Transverse colon (tissue), 4 donors: ENCODE data around the gene ARID3B. TPM values are rescaled to one million over a fixed set of nuclear protein-coding genes. Genes with fewer than 3 reads are reported as not detected.
"Not testable (repeated sequence)": the region's sequence is repeated elsewhere in the genome, so short reads cannot be mapped to it uniquely, and the experiment has no call there.

ENCODE experiments used
- DNase-seq: peaks from one replicate; pipeline ENCODE4 v3.0.0-alpha.2; 2019
- H3K27ac ChIP-seq, 4 donors: fragments of 200-600 bp; sonication (generic); 2 replicates each; pipeline ENCODE4 v1.5.1; 2016 to 2018; ENCODE audit warnings: inconsistent platforms in 4 of 4
- H3K27me3 ChIP-seq: fragments of 200-600 bp; sonication (generic); 2 replicates; pipeline ENCODE4 v1.5.1; 2017; ENCODE audit warnings: inconsistent platforms
- H3K36me3 ChIP-seq, 4 donors: fragments of 200-600 bp; sonication (generic); 2 replicates each; pipeline ENCODE4 v1.5.1; 2017 to 2019; ENCODE audit warnings: inconsistent platforms in 4 of 4
- H3K4me1 ChIP-seq, 4 donors: fragments of 200-600 bp; sonication (generic); 2 replicates each; pipeline ENCODE4 v1.5.1; 2017 to 2020; ENCODE audit warnings: inconsistent platforms in 4 of 4
- H3K4me3 ChIP-seq, 4 donors: fragments of 200-600 bp; sonication (generic); 1 replicate in 1 of 4; 2 replicates in 3 of 4; pipeline versions ENCODE4 v1.5.1 to v1.6.1; 2017 to 2019; ENCODE audit warnings: inconsistent platforms in 4 of 4
- H3K9me3 ChIP-seq, 2 donors: fragments of 200-600 bp; sonication (generic); 2 replicates each; pipeline ENCODE4 v1.5.1; 2017 to 2019; ENCODE audit warnings: inconsistent platforms in 2 of 2
- EP300 ChIP-seq: sonication (generic); formaldehyde crosslinking; IDR thresholded peaks from one replicate; pipeline ENCODE4 v1.6.1; 2017; ENCODE audit warnings: antibody characterized with exemption, low read depth
- POLR2A ChIP-seq: fragments of 450-650 bp; IDR thresholded peaks from one replicate; pipeline ENCODE4 v1.6.1; 2016; ENCODE audit warnings: antibody characterized with exemption, mild to moderate bottlenecking, moderate library complexity
- POLR2AphosphoS5 ChIP-seq, 3 donors: sonication (generic); formaldehyde crosslinking; IDR thresholded peaks; one replicate each; pipeline ENCODE4 v1.6.1; 2016; ENCODE audit warnings: antibody characterized with exemption in 3 of 3
- WGBS, 2 donors: methylation state at CpG; one replicate each; pipeline ENCODE4 v1.1.5; 2018; ENCODE audit warnings: low coverage in 1 of 2; 5-methylcytosine and 5-hydroxymethylcytosine counted together
- in situ Hi-C, 4 donors: fragments of 200-750 bp; cut with MboI; loops; one replicate each; pipeline versions ENCODE4 v1.15.0 to v1.15.1; 2017; ENCODE audit warnings: low sequenced_read_pairs in 3 of 4, low pct_ligation_motif_present in 1 of 4, low pct_unique_long_range_greater_than_20kb in 1 of 4
- intact Hi-C: fragments of 100-400 bp; cut with DNase I; formaldehyde crosslinking; loops from one replicate; pipeline ENCODE4 v1.15.1; 2023; ENCODE audit warnings: low total_unique reads
- total RNA-seq, 4 donors: library from RNA; depleted of rRNA; stranded (reverse); fragments of >200 nt; gene quantifications; one replicate each; pipeline ENCODE4 v1.1.0, GENCODE V29; 2016
- TF ChIP-seq, protein P1 (sequence below), 5 experiments: fragments of 200-600 bp in 3 of 5; fragments of 450-650 bp in 2 of 5; sonication (generic) in 3 of 5; IDR thresholded peaks; 1 replicate in 2 of 5; 2 replicates in 3 of 5; pipeline ENCODE4 v1.5.1; 2016 to 2017; ENCODE audit warnings: antibody characterized with exemption in 5 of 5, inconsistent platforms in 3 of 5, mild to moderate bottlenecking in 2 of 5, moderate library complexity in 1 of 5

ARID3B gene
- total RNA-seq, 4 donors from 2014 or later = 9.6 to 25.8 (median 12.5) TPM

DNA sequence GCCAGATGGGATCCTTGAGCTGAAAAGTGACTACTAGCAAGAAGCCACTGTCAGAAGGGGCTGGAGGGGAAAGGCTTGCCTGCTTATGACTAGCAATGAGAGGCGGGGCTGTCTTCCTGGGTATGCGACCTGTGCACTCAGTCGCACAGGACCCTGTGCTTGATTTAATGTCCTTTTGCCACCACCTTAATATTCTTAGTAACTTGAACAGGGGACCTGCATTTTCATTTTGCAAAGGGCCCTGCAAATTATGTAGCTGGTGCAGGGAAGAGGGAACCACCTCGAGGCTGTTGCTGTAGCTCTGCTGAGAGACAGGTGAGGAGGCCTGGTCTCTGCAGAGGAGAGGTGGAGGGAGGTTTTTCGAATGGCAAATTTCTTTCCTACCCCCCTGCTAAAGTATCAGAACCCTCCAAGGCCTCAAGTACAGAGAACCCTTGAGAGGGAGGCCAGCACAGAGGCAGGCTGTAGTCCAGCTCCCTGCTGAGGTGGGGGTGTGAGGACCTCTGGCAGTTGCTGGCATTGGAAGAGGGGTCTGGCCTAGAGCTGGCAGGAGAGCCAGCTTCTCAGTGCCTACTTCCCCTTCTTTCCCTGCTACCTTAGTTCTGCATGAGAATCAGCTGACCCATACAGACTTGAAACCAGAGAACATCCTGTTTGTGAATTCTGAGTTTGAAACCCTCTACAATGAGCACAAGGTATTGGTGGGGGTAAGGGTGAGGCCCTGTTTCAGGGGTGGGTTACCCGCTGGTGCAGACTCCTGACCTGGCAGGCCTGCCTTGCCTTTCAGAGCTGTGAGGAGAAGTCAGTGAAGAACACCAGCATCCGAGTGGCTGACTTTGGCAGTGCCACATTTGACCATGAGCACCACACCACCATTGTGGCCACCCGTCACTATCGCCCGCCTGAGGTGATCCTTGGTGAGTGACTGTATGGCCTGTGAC lies 86.0 kb downstream of the ARID3B start:
- no peak overlapping the region for H3K4me3 ChIP-seq
- no peaks in the 10 kb centered on the region for H3K27me3 ChIP-seq
- H3K4me1 ChIP-seq = no peaks in the 10 kb centered on the region
- in situ Hi-C loops (loop anchor here in 3 of 4 donors (25.0 kb wide), 2 partner anchors 310 to 335 kb away; partner anchors contain the start of genes COX5A (in 2 of the 3) and RPP25 (in 1 of the 3)), intact Hi-C loops (loop anchor here (5.0 to 10.0 kb wide), 2 partner anchors 130 to 242 kb away; no protein-coding TSS in a partner anchor)
- no peaks in the 10 kb centered on the region for H3K9me3 ChIP-seq
- TF ChIP-seq, protein P1, sequence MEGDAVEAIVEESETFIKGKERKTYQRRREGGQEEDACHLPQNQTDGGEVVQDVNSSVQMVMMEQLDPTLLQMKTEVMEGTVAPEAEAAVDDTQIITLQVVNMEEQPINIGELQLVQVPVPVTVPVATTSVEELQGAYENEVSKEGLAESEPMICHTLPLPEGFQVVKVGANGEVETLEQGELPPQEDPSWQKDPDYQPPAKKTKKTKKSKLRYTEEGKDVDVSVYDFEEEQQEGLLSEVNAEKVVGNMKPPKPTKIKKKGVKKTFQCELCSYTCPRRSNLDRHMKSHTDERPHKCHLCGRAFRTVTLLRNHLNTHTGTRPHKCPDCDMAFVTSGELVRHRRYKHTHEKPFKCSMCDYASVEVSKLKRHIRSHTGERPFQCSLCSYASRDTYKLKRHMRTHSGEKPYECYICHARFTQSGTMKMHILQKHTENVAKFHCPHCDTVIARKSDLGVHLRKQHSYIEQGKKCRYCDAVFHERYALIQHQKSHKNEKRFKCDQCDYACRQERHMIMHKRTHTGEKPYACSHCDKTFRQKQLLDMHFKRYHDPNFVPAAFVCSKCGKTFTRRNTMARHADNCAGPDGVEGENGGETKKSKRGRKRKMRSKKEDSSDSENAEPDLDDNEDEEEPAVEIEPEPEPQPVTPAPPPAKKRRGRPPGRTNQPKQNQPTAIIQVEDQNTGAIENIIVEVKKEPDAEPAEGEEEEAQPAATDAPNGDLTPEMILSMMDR (IDR thresholded peaks at IDR 0.05) = no peak
- TF ChIP-seq POLR2AphosphoS5 (IDR thresholded peaks at IDR 0.05) = peak in 1 of 3 donors; percentile 5
- peaks cover 0 to 71% (median 32%) of the 10 kb centered on the region in 4 donors for H3K36me3 ChIP-seq
- peak overlapping the region in 2 of 4 donors; percentile 7 to 30 for H3K27ac ChIP-seq
- DNase-seq = no peak
- 62 to 81% methylated on average over 3 to 10 of the region's 10 CpGs for WGBS, 2 donors

DNA sequence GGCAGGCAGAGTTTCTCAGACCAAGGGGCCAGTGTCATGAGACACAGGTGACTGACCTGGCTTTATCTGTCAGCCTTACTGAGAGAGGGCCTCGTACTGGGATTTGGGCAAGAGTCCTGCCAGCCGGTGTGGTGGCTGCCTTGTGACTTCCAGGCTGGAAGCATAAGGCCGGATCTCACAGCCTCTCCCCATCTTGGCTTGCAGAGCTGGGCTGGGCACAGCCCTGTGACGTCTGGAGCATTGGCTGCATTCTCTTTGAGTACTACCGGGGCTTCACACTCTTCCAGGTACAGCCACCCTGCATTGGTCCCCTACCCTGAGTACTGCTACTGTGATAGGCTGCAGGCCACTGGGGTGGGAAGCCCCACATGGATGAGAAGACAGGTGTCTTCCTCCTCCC lies 86.7 kb downstream of the ARID3B start:
- WGBS, 2 donors = 96% methylated on average over 5 of the region's 5 CpGs; no CpG with 5 or more reads in 1 of the 2 donors
- in situ Hi-C loops (loop anchor here in 3 of 4 donors (25.0 kb wide), 2 partner anchors 310 to 335 kb away; partner anchors contain the start of genes COX5A (in 2 of the 3) and RPP25 (in 1 of the 3)), intact Hi-C loops (loop anchor here (5.0 to 10.0 kb wide), 2 partner anchors 130 to 243 kb away; no protein-coding TSS in a partner anchor)
- peak overlapping the region in 2 of 4 donors; percentile 7 to 30 for H3K27ac ChIP-seq
- H3K27me3 ChIP-seq = no peaks in the 10 kb centered on the region
- H3K36me3 ChIP-seq = peaks cover 0 to 65% (median 32%) of the 10 kb centered on the region in 4 donors
- TF ChIP-seq POLR2AphosphoS5 (IDR thresholded peaks at IDR 0.05) = no peak
- TF ChIP-seq, protein P1 (IDR thresholded peaks at IDR 0.05) = no peak
- TF ChIP-seq EP300 = no peak
- no peak for TF ChIP-seq POLR2A
- H3K4me1 ChIP-seq = no peaks in the 10 kb centered on the region
- DNase-seq = no peak
- no peak overlapping the region for H3K4me3 ChIP-seq
- no peaks in the 10 kb centered on the region for H3K9me3 ChIP-seq

DNA sequence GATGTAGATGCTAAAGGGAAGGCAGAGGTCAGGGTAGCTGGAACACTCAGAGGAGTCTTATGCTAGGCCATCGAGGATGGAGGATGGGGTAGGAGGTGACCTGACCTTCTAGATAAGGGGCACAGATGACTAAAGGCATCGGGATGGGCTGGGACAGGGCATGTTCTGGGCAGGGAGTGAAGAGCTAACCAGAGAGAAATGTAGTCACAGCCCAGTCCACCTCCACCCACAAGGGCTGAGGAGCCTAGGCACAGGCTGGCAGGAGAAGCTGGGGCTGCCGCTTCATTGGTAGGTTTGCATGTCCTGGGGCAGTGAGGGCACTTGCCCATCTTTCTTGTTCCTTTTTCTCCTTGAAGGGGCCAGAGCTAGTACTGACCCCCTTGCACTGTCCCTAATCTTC lies 87.2 kb downstream of the ARID3B start:
- Histone ChIP-seq H3K36me3 (peaks cover 0 to 65% (median 30%) of the 10 kb centered on the region in 4 donors), H3K9me3 (no peaks in the 10 kb centered on the region), H3K27me3 (no peaks in the 10 kb centered on the region), H3K4me3 (no peak overlapping the region), H3K27ac (no peak overlapping the region), H3K4me1 (no peaks in the 10 kb centered on the region)
- TF ChIP-seq EP300 (no peak), POLR2AphosphoS5 (IDR thresholded peaks at IDR 0.05) (no peak)
- in situ Hi-C loops = loop anchor here in 3 of 4 donors (25.0 kb wide), 2 partner anchors 309 to 334 kb away; partner anchors contain the start of genes COX5A (in 2 of the 3) and RPP25 (in 1 of the 3)
- WGBS, 2 donors = 67 to 71% methylated on average over 1 to 3 of the region's 3 CpGs
- no peak for DNase-seq
- intact Hi-C loops = loop anchor here (5.0 to 10.0 kb wide), 2 partner anchors 129 to 243 kb away; no protein-coding TSS in a partner anchor

DNA sequence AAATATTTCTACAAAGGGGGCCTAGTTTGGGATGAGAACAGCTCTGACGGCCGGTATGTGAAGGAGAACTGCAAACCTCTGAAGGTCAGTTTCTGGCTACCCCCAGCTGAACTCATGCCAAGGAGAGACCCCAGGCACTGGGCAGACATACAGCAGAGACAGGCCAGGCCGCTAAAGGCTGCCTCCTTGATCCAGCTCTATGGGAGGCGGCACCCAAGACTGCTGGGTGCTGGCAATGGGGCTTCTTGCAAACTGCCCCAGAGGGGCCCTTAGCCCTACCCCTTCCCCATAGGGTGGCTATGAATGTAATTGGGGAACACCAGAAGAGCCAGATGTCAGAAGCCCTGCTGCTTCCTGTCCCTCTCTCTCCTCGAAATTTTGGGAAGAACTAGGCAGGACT lies 87.9 kb downstream of the ARID3B start:
- in situ Hi-C loops = loop anchor here in 3 of 4 donors (25.0 kb wide), 2 partner anchors 308 to 333 kb away; partner anchors contain the start of genes COX5A (in 2 of the 3) and RPP25 (in 1 of the 3)
- Histone ChIP-seq H3K4me1 (no peaks in the 10 kb centered on the region), H3K4me3 (no peak overlapping the region), H3K36me3 (peaks cover 0 to 58% (median 26%) of the 10 kb centered on the region in 4 donors), H3K27ac (no peak overlapping the region), H3K9me3 (no peaks in the 10 kb centered on the region), H3K27me3 (no peaks in the 10 kb centered on the region)
- TF ChIP-seq EP300 (no peak), POLR2A (no peak), POLR2AphosphoS5 (IDR thresholded peaks at IDR 0.05) (no peak)
- TF ChIP-seq, protein P1 (IDR thresholded peaks at IDR 0.05) = no peak
- WGBS, 2 donors = 67% methylated on average over 5 of the region's 5 CpGs; no CpG with 5 or more reads in 1 of the 2 donors
- intact Hi-C loops = loop anchor here (5.0 to 10.0 kb wide), 2 partner anchors 128 to 244 kb away; no protein-coding TSS in a partner anchor
- DNase-seq = no peak

DNA sequence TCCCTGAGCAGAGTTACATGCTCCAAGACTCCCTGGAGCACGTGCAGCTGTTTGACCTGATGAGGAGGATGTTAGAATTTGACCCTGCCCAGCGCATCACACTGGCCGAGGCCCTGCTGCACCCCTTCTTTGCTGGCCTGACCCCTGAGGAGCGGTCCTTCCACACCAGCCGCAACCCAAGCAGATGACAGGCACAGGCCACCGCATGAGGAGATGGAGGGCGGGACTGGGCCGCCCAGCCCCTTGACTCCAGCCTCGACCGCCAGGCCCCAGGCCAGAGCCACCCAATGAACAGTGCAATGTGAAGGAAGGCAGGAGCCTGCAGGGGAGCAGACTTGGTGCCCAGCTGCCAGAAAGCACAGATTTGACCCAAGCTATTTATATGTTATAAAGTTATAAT lies 88.7 kb downstream of the ARID3B start:
- not testable (repeated sequence) for H3K4me1 ChIP-seq, H3K9me3 ChIP-seq, H3K4me3 ChIP-seq, H3K27me3 ChIP-seq, DNase-seq, H3K27ac ChIP-seq
- peaks cover 0 to 59% (median 22%) of the 10 kb centered on the region in 4 donors for H3K36me3 ChIP-seq
- WGBS, 2 donors = 77% methylated on average over 8 of the region's 10 CpGs; no CpG with 5 or more reads in 1 of the 2 donors
- in situ Hi-C loops = loop anchor here in 3 of 4 donors (5.0 to 25.0 kb wide), 3 partner anchors 138 to 333 kb away; partner anchors contain the start of genes COX5A (in 2 of the 3) and RPP25 (in 1 of the 3)
- intact Hi-C loops = loop anchor here (5.0 to 10.0 kb wide), 3 partner anchors 128 to 315 kb away; no protein-coding TSS in a partner anchor
